ENCODE measurements around the gene NIPSNAP2.

DNA sequence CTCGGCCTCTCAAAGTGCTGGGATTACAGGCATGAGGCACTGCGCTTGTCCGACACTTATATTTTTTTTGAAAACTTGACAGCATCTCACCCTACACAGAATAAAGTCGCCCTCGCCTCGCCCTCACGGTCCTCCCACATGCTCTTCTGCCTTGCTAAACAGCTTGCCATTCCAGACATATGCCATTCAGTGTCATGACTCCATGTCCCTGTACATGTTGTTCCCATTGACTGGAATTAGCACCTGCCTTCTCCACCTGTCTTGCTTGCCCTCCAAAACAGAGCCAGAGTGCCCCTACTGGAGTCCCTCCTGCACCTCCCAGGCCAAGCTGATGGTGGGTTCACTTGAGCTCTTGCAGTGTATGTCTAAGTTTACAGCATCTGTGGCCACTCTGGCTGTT lies 6.2 kb downstream of the NIPSNAP2 start:
- TF ChIP-seq POLR2A (IDR thresholded peaks at IDR 0.05) (no peak), CTCF (IDR thresholded peaks at IDR 0.05) (no peak), EP300 (IDR thresholded peaks at IDR 0.05) (no peak)

Measured in tibial nerve (tissue), 4 donors.